B cell (primary cell): Measurements from ENCODE around the gene ZNF710. TPM values are rescaled to one million over a fixed set of nuclear protein-coding genes. Genes with fewer than 3 reads are reported as not detected.

Experiments used
- ATAC-seq: fragments of 200-7000 bp; cut with Tn5 transposase; one replicate; pipeline ENCODE4 v1.10.0; 2021; ENCODE audit warnings: low read depth, mild to moderate bottlenecking, moderate number of reproducible peaks, moderate library complexity
- CTCF ChIA-PET: fragments of 350-600 bp; sonication (Branson Sonifier 250); formaldehyde crosslinking; loops from one replicate; lab custom pipeline; 2021; ENCODE audit warnings: antibody characterized with exemption, inconsistent platforms; lab: Charles Lee
- POLR2A ChIA-PET: fragments of 350-600 bp; sonication (Branson Sonifier 250); formaldehyde crosslinking; loops from one replicate; lab custom pipeline; 2021; ENCODE audit warnings: antibody characterized with exemption; lab: Charles Lee
- DNase-seq: peaks from one replicate; pipeline ENCODE4 v3.0.0; 2013
- H2AFZ ChIP-seq: 2 replicates; pipeline ENCODE4 v1.6.1; 2012; ENCODE audit warnings: mild to moderate bottlenecking, low read depth, low read length; ENCODE audit not compliant: insufficient read depth, poor library complexity, severe bottlenecking
- H3K27ac ChIP-seq, 2 donors: 1 replicate in 1 of 2; 2 replicates in 1 of 2; pipeline ENCODE4 v1.5.1; 2012 to 2013; ENCODE audit warnings: low read length in 2 of 2, mild to moderate bottlenecking in 2 of 2, moderate library complexity in 1 of 2
- H3K27me3 ChIP-seq, 4 experiments: fragments of 200-600 bp in 1 of 4; sonication (generic) in 1 of 4; replicated peaks in 1 of 4; 1 replicate in 2 of 4; 2 replicates in 2 of 4; pipeline versions ENCODE4 v1.6.1 to v1.7.0; 2013 to 2016; ENCODE audit warnings: low read length in 3 of 4, mild to moderate bottlenecking in 2 of 4, mixed read lengths in 1 of 4, moderate library complexity in 1 of 4; ENCODE audit not compliant: insufficient read depth in 4 of 4, control insufficient read depth in 3 of 4; ENCODE audit errors: control extremely low read depth in 1 of 4
- H3K36me3 ChIP-seq, 2 experiments: replicated peaks in 1 of 2; 1 replicate in 1 of 2; 2 replicates in 1 of 2; pipeline versions ENCODE4 v1.6.1 to v1.7.1; 2013; ENCODE audit warnings: low read length in 1 of 2; ENCODE audit not compliant: insufficient read depth in 2 of 2, control insufficient read depth in 1 of 2; ENCODE audit errors: control extremely low read depth in 1 of 2, extremely low read depth in 1 of 2
- H3K4me1 ChIP-seq, 2 donors: fragments of 200-600 bp in 1 of 2; sonication (generic) in 1 of 2; 1 replicate in 1 of 2; 2 replicates in 1 of 2; pipeline versions ENCODE4 v1.5.1 to v1.6.1; 2013 to 2017; ENCODE audit warnings: low read length in 2 of 2; ENCODE audit not compliant: control insufficient read depth in 2 of 2, insufficient read depth in 2 of 2
- H3K4me2 ChIP-seq: replicated peaks from 2 replicates; pipeline ENCODE3; 2012; ENCODE audit warnings: mild to moderate bottlenecking, low read depth, low read length; ENCODE audit not compliant: poor library complexity, severe bottlenecking
- H3K4me3 ChIP-seq, 5 experiments: fragments of 200-600 bp in 1 of 5; sonication (generic) in 1 of 5; 1 replicate in 3 of 5; 2 replicates in 2 of 5; pipeline versions ENCODE4 v1.5.1 to v1.7.0; 2011 to 2016; ENCODE audit warnings: low read length in 4 of 5, mild to moderate bottlenecking in 4 of 5, low read depth in 2 of 5, control low read depth in 1 of 5, moderate library complexity in 1 of 5; ENCODE audit not compliant: insufficient read depth in 1 of 5; ENCODE audit errors: control extremely low read depth in 1 of 5, extremely low read depth in 1 of 5
- H3K79me2 ChIP-seq: fragments of 200-600 bp; sonication (generic); one replicate; pipeline ENCODE4 v1.6.0; 2016; ENCODE audit warnings: low read length; ENCODE audit not compliant: control insufficient read depth, insufficient read depth
- H3K9ac ChIP-seq: fragments of 200-600 bp; sonication (generic); 2 replicates; pipeline ENCODE4 v1.6.1; 2017; ENCODE audit warnings: mild to moderate bottlenecking, low read length, moderate library complexity
- H3K9me3 ChIP-seq, 3 donors: one replicate each; pipeline versions ENCODE4 v1.6.1 to v1.7.1; 2013; ENCODE audit warnings: low read length in 2 of 3; ENCODE audit not compliant: control insufficient read depth in 2 of 3, insufficient read depth in 1 of 3; ENCODE audit errors: control extremely low read depth in 1 of 3
- H4K20me1 ChIP-seq: 2 replicates; pipeline ENCODE4 v1.6.0; 2012; ENCODE audit warnings: mild to moderate bottlenecking, low read length; ENCODE audit not compliant: insufficient read depth, control insufficient read depth, poor library complexity, severe bottlenecking
- H3K27ac Mint-ChIP-seq: one replicate; pipeline ENCODE4 v1.8.0; 2021; ENCODE audit warnings: mixed read lengths
- H3K27me3 Mint-ChIP-seq: one replicate; pipeline ENCODE4 v1.8.0; 2021; ENCODE audit warnings: mixed read lengths
- H3K4me1 Mint-ChIP-seq: one replicate; pipeline ENCODE4 v1.8.0; 2021; ENCODE audit warnings: mixed read lengths
- H3K4me3 Mint-ChIP-seq: one replicate; pipeline ENCODE4 v1.8.0; 2021; ENCODE audit warnings: mixed read lengths
- H3K9me3 Mint-ChIP-seq: one replicate; pipeline ENCODE4 v1.8.0; 2022; ENCODE audit warnings: mixed read lengths; ENCODE audit not compliant: insufficient read depth
- EZH2 ChIP-seq: IDR thresholded peaks from 2 replicates; pipeline ENCODE4 v1.6.1; 2012; ENCODE audit warnings: borderline replicate concordance, low read depth, mild to moderate bottlenecking, moderate library complexity, low read length; ENCODE audit not compliant: insufficient read depth, poor library complexity, severe bottlenecking
- WGBS: methylation state at CpG from one replicate; pipeline ENCODE4 v1.1.5; 2013; ENCODE audit warnings: missing lambda C conversion rate; ENCODE audit not compliant: insufficient coverage; 5-methylcytosine and 5-hydroxymethylcytosine counted together
- intact Hi-C: fragments of 100-400 bp; cut with micrococcal nuclease; formaldehyde crosslinking; loops from one replicate; pipeline ENCODE4 v1.10.0; 2022
- polyA plus RNA-seq: library from polyadenylated mRNA; depleted of rRNA; stranded (reverse); fragments of >200 nt; gene quantifications from 2 replicates; pipeline ENCODE4 v1.2.3, GENCODE V29; 2012
- total RNA-seq, 2 donors: library from RNA; stranded (reverse); fragments of 120-200 nt in 1 of 2; gene quantifications; 1 replicate in 1 of 2; 2 replicates in 1 of 2; pipeline versions ENCODE4 v1.2.3 to v1.2.4, GENCODE V29; 2013 to 2022
- TF ChIP-seq, protein P1 (sequence below): fragments of 200-600 bp; IDR thresholded peaks from one replicate; pipeline ENCODE4 v1.8.0; 2022; ENCODE audit warnings: antibody characterized with exemption, mild to moderate bottlenecking

The ZNF710 gene
- total and polyA plus RNA-seq, 2 donors (not counting 1 experiment from before 2014, with no cell fraction given) = 8.7 to 38.7 TPM

DNA sequence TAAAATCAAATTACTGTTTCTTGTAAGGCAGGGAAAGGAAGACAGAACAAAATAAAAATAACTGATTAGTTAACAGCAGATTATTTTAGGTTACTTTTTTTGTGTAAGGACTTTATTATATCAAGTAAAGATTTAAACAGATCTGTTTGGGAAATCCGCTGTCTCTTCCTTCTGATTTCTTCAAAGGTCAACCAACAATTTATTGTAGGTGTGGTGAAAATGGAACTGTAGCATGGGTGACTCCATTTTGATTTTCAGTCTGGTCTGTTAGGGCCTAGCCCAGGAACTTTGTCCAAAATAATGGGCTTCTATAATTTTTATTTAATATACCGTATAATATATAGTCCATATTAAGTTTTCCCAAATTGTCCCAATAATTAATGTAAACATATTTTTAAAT, 114.7 kb downstream of the ZNF710 start:
- H4K20me1 ChIP-seq = no peaks in the 10 kb centered on the region
- intact Hi-C loops = no loop called here
- DNase-seq (no peak), ATAC-seq (no peak)
- H3K4me1 ChIP-seq = no peaks in the 10 kb centered on the region
- Mint-ChIP-seq H3K9me3 (peaks cover 5% of the 10 kb centered on the region), H3K27ac (no peak overlapping the region), H3K4me3 (no peak overlapping the region), H3K4me1 (no peaks in the 10 kb centered on the region), H3K27me3 (peaks cover 3% of the 10 kb centered on the region)
- WGBS = no CpG with 5 or more reads among the region's 2 CpGs
- H3K9me3 ChIP-seq = peaks cover 0 to 15% (median 13%) of the 10 kb centered on the region in 3 donors
- H3K9ac ChIP-seq = no peak overlapping the region
- no peaks in the 10 kb centered on the region for H3K79me2 ChIP-seq
- no peak overlapping the region for H3K4me3 ChIP-seq
- H3K4me2 ChIP-seq = no peak overlapping the region
- CTCF ChIA-PET = no interaction called here
- TF ChIP-seq, protein P1, sequence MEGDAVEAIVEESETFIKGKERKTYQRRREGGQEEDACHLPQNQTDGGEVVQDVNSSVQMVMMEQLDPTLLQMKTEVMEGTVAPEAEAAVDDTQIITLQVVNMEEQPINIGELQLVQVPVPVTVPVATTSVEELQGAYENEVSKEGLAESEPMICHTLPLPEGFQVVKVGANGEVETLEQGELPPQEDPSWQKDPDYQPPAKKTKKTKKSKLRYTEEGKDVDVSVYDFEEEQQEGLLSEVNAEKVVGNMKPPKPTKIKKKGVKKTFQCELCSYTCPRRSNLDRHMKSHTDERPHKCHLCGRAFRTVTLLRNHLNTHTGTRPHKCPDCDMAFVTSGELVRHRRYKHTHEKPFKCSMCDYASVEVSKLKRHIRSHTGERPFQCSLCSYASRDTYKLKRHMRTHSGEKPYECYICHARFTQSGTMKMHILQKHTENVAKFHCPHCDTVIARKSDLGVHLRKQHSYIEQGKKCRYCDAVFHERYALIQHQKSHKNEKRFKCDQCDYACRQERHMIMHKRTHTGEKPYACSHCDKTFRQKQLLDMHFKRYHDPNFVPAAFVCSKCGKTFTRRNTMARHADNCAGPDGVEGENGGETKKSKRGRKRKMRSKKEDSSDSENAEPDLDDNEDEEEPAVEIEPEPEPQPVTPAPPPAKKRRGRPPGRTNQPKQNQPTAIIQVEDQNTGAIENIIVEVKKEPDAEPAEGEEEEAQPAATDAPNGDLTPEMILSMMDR = no peak
- no peak for TF ChIP-seq EZH2
- H3K27me3 ChIP-seq = no peaks in the 10 kb centered on the region
- POLR2A ChIA-PET = no interaction called here
- H2AFZ ChIP-seq = no peak overlapping the region
- no peaks in the 10 kb centered on the region for H3K36me3 ChIP-seq
- no peak overlapping the region for H3K27ac ChIP-seq

DNA sequence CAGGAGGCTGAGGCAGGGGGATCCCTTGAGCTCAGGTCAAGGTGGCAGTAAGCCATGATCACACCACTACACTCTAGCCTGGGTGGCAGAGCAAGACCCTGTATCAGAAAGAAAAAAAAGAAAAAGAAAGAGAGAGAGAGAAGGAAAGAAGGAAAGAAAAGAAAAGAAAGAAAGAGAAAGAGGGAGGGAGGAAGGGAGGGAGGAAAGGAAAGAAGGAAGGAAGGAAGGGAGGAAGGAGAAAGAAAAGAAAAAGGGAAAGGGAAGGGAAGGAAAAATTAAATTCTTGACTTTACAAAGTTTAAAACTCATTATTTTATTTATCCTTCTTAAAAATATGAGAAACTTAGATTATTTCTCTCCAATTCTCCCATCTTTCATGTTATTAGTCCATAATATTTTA, 118.2 kb downstream of the ZNF710 start:
- no peak overlapping the region for H2AFZ ChIP-seq
- peaks cover 0 to 9% (median 6%) of the 10 kb centered on the region in 3 donors for H3K9me3 ChIP-seq
- H3K4me2 ChIP-seq = no peak overlapping the region
- no peaks in the 10 kb centered on the region for H3K36me3 ChIP-seq
- Mint-ChIP-seq H3K9me3 (peaks cover 3% of the 10 kb centered on the region), H3K27me3 (peaks cover 3% of the 10 kb centered on the region), H3K27ac (no peak overlapping the region), H3K4me3 (no peak overlapping the region), H3K4me1 (no peaks in the 10 kb centered on the region)
- H3K4me3 ChIP-seq = no peak overlapping the region
- ATAC-seq (no peak), DNase-seq (no peak)
- H3K27ac ChIP-seq = no peak overlapping the region
- no peaks in the 10 kb centered on the region for H3K27me3 ChIP-seq
- H3K4me1 ChIP-seq = no peaks in the 10 kb centered on the region
- H3K9ac ChIP-seq = no peak overlapping the region
- TF ChIP-seq, protein P1 = no peak
- no peak for TF ChIP-seq EZH2
- ChIA-PET POLR2A (no interaction called here), CTCF (no interaction called here)
- intact Hi-C loops = no loop called here
- H4K20me1 ChIP-seq = no peaks in the 10 kb centered on the region
- no peaks in the 10 kb centered on the region for H3K79me2 ChIP-seq
